Measurements from ENCODE around the gene CELSR2.

DNA sequence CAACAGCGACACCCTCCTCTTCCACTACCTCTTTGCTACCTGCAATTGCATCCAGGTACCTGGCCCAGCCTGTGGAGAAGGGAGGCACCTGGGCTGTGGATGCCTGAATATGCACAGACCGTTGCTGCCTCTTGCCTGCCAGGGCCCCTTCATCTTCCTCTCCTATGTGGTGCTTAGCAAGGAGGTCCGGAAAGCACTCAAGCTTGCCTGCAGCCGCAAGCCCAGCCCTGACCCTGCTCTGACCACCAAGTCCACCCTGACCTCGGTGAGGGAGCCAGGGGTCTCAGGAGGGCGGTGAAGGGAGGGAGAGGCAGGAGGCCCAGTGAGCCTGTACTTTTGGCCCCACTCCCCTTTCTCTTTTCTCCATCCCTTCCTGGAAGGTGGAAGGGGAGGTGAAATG lies 22.1 kb downstream of the CELSR2 start:
- TF ChIP-seq, protein P1, sequence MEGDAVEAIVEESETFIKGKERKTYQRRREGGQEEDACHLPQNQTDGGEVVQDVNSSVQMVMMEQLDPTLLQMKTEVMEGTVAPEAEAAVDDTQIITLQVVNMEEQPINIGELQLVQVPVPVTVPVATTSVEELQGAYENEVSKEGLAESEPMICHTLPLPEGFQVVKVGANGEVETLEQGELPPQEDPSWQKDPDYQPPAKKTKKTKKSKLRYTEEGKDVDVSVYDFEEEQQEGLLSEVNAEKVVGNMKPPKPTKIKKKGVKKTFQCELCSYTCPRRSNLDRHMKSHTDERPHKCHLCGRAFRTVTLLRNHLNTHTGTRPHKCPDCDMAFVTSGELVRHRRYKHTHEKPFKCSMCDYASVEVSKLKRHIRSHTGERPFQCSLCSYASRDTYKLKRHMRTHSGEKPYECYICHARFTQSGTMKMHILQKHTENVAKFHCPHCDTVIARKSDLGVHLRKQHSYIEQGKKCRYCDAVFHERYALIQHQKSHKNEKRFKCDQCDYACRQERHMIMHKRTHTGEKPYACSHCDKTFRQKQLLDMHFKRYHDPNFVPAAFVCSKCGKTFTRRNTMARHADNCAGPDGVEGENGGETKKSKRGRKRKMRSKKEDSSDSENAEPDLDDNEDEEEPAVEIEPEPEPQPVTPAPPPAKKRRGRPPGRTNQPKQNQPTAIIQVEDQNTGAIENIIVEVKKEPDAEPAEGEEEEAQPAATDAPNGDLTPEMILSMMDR (IDR thresholded peaks at IDR 0.05), result no peak
- TF ChIP-seq EP300 (IDR thresholded peaks at IDR 0.05), result no peak

Data from stomach (tissue), 4 donors.